ENCODE data around the gene CHRD. TPM values are rescaled to one million over a fixed set of nuclear protein-coding genes. Genes with fewer than 3 reads are reported as not detected.

CHRD gene
- total RNA-seq, 4 donors from 2014 or later, result 29.1 to 44.6 (median 34.3) TPM

DNA sequence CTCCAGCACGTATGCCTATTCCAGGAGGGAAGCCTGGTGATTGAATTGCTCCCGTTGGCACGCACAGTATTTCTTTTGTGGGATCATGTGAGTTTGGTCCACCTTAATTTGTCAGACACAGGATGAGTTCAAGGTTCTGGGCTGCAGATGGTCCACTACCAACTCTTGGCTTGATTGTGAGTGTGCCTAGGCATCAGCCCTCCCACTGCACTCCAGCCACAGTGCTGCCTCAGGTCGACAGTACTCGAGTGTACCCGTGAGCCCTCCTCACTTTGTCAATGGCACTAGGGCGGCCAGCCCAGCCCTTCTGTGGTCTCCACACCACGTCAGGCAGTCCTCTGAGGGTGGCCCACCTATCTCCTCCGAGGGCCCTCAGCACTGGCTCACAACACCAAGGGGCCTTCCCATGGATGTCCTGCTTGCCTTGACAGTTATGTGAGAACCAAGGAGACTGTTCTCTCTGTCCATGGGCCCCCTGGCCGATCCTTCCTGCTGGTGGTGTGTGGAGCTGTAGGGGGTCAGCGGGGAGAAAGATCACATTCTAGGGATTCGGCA, 30.2 kb downstream of the CHRD start:
- Histone ChIP-seq H3K36me3 (no peaks in the 10 kb centered on the region), H3K4me3 (no peak overlapping the region), H3K4me1 (no peaks in the 10 kb centered on the region), H3K27ac (no peak overlapping the region), H3K27me3 (no peaks in the 10 kb centered on the region), H3K9me3 (no peaks in the 10 kb centered on the region)
- DNase-seq (ENCODE audit: low spot score in 2 of 2), result no peak
- 61 to 80% methylated on average over 7 to 12 of the region's 12 CpGs for WGBS, 2 donors
- TF ChIP-seq POLR2A (IDR thresholded peaks at IDR 0.05) (no peak), EP300 (IDR thresholded peaks at IDR 0.05) (no peak)
- TF ChIP-seq, protein P1, sequence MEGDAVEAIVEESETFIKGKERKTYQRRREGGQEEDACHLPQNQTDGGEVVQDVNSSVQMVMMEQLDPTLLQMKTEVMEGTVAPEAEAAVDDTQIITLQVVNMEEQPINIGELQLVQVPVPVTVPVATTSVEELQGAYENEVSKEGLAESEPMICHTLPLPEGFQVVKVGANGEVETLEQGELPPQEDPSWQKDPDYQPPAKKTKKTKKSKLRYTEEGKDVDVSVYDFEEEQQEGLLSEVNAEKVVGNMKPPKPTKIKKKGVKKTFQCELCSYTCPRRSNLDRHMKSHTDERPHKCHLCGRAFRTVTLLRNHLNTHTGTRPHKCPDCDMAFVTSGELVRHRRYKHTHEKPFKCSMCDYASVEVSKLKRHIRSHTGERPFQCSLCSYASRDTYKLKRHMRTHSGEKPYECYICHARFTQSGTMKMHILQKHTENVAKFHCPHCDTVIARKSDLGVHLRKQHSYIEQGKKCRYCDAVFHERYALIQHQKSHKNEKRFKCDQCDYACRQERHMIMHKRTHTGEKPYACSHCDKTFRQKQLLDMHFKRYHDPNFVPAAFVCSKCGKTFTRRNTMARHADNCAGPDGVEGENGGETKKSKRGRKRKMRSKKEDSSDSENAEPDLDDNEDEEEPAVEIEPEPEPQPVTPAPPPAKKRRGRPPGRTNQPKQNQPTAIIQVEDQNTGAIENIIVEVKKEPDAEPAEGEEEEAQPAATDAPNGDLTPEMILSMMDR (IDR thresholded peaks at IDR 0.05), result no peak

DNA sequence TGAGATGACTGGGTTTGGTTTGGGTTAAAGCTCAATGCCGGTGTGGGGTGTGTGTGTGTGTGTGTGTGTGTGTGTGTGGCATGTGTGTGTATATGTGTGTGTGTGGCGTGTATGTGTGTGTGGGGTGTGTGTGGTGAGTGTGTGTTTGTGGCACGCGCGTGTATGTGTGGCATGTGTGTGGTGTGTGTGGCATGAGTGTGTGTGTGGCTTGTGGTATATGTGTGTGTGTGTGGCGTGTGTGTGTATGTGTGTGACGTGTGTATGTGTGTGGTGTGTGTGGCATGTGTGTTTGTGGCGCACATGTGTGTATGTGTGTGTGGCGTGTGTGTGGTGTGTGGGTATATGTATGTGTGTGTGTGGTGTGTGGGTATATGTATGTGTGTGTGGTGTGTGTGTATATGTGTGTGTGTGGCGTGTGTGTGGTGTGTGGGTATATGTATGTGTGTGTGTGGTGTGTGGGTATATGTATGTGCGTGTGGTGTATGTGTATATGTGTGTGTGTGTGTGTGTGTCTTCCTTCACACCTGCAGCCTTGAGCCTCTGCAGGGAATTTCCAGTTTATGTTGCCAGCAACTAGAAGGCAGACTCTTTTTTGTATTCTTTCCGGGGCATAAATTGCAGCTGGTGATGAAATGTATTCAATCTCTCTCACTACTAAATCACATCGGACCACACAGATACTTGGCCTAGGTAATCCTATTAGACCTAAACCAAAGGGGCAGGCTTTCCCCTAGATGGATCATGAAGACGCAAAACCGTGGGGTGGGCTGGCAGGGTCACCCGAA, 34.8 kb downstream of the CHRD start:
- Histone ChIP-seq H3K4me3 (no peak overlapping the region), H3K9me3 (no peaks in the 10 kb centered on the region), H3K27me3 (no peaks in the 10 kb centered on the region), H3K27ac (no peak overlapping the region), H3K4me1 (no peaks in the 10 kb centered on the region), H3K36me3 (no peaks in the 10 kb centered on the region)
- DNase-seq (ENCODE audit: low spot score in 2 of 2), result no peak
- 76 to 81% methylated on average over 16 of the region's 16 CpGs for WGBS, 2 donors
- TF ChIP-seq EP300 (IDR thresholded peaks at IDR 0.05) (no peak), POLR2A (IDR thresholded peaks at IDR 0.05) (no peak)
- TF ChIP-seq, protein P1 (IDR thresholded peaks at IDR 0.05), result no peak

DNA sequence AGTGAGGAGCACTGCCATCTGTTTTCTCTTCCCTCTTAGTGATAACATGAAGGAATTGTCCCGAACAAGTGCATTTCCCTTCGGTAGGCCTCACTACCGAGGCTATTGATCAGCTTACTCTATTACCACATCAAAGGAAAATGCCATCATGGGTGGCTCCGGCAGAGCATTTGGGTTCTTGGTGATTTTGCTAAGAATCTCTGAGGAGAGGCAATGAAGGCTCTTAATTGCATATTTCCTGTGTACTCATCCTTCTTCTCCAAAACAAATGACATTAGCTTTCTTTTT, 35.3 kb downstream of the CHRD start:
- Histone ChIP-seq H3K27ac (no peak overlapping the region), H3K4me1 (no peaks in the 10 kb centered on the region), H3K27me3 (no peaks in the 10 kb centered on the region), H3K36me3 (no peaks in the 10 kb centered on the region), H3K9me3 (no peaks in the 10 kb centered on the region), H3K4me3 (no peak overlapping the region)
- no peak for DNase-seq (ENCODE audit: low spot score in 2 of 2)
- WGBS, 2 donors, result 54 to 61% methylated on average over 4 of the region's 4 CpGs
- TF ChIP-seq EP300 (IDR thresholded peaks at IDR 0.05), result no peak

DNA sequence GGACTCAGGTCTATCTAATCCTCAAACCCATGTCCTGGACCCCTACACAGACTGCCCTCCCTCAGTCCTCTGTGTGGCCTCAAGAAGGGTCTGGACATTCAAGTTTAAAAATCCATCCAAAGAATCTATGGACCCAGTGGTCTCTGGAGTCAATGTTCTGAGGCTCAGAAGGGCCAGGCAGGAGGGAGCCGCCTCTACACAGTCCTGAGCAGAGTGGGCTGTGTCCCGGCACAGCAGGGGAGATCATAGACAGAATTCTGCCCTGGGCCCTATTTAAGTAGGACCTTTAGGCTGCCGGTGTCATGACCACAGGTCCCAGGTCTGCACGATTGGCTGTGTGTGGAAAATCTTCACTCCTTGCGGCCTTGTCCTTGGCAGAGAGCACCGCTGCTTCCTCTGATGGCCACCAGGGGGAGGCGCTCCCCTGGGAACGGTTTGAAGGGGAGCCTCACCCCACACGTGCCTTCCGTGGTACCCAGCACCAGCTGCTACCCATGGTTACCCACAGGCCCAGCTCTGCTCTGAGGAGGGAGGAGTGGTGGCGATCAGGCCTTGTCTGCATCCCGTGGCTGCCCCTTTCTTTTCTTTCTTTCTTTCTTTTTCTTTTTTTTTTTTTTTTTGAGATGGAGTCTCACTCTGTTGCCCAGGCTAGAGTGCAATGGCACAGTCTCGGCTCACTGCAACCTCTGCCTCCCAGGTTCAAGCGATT, 37.9 kb downstream of the CHRD start:
- Histone ChIP-seq H3K36me3 (no peaks in the 10 kb centered on the region), H3K27ac (no peak overlapping the region), H3K9me3 (peaks cover 0 to 6% (median 0%) of the 10 kb centered on the region in 4 donors), H3K4me3 (no peak overlapping the region), H3K27me3 (no peaks in the 10 kb centered on the region), H3K4me1 (no peaks in the 10 kb centered on the region)
- TF ChIP-seq POLR2A (IDR thresholded peaks at IDR 0.05) (no peak), EP300 (IDR thresholded peaks at IDR 0.05) (peak in 1 of 2 donors; percentile 19)
- TF ChIP-seq, protein P1 (IDR thresholded peaks at IDR 0.05), result peak; percentile 58 to 82 (median 74)
- DNase-seq (ENCODE audit: low spot score in 2 of 2), result peak; percentile 22 to 62
- WGBS, 2 donors, result 31 to 42% methylated on average over 12 to 13 of the region's 14 CpGs

DNA sequence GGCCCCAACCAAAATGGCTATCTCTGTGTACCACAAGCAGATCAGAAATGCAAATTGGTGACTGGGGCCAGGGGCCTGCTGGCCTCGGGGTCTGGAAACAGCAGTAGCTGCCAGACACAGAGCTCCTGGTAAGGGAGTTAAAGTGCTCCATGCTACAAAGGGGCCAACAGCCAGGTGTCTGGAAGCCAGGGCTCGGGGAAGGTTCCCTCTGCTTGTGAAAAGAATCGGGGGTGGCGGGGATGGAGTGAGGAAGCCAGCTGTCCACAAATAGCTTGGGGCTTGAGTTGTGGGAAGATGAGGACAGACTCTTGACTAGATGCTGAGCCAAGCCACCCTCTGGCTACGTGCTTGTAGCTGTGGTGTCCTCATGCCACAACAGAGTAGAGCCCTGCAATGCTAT, 39.3 kb downstream of the CHRD start:
- Histone ChIP-seq H3K4me3 (no peak overlapping the region), H3K4me1 (no peaks in the 10 kb centered on the region), H3K9me3 (peaks cover 0 to 7% (median 0%) of the 10 kb centered on the region in 4 donors), H3K36me3 (no peaks in the 10 kb centered on the region), H3K27ac (no peak overlapping the region), H3K27me3 (no peaks in the 10 kb centered on the region)
- DNase-seq (ENCODE audit: low spot score in 2 of 2), result no peak
- TF ChIP-seq POLR2A (IDR thresholded peaks at IDR 0.05) (no peak), EP300 (IDR thresholded peaks at IDR 0.05) (no peak)
- TF ChIP-seq, protein P1 (IDR thresholded peaks at IDR 0.05), result no peak
- 65 to 72% methylated on average over 5 of the region's 5 CpGs for WGBS, 2 donors

Measured in tibial nerve (tissue), 4 donors.